ENCODE measurements around the gene KIAA1671.

Gene KIAA1671

DNA sequence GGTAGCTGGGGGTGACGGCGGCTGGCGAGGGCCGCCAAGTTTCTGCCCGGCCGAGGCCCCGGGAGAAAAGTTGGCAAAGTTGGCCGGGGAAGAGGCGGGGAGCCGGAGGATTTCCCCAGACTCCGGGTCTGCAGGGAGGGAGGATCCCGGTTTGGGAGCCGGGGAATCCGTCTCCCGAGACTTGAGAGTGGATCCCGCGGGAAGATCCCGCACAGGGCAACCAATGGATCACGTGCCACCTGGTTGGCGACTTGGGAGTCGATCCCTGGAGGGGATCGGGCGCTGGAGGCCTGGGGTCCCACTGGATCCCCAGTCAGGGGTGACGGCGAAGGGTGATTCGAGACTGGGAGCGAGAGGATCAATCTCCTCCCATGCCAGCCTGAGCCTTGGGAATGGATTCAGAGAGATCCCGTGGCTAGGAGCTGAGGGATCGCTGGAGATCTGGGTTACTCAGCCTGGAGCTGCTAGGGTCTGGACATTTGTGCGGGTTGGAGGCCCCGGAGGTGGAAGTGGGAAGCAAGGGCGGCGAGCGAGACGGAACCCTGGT is 394 bp downstream of the KIAA1671 start:
- peak; percentile 40 for DNase-seq (ENCODE audit: low read depth)

DNA sequence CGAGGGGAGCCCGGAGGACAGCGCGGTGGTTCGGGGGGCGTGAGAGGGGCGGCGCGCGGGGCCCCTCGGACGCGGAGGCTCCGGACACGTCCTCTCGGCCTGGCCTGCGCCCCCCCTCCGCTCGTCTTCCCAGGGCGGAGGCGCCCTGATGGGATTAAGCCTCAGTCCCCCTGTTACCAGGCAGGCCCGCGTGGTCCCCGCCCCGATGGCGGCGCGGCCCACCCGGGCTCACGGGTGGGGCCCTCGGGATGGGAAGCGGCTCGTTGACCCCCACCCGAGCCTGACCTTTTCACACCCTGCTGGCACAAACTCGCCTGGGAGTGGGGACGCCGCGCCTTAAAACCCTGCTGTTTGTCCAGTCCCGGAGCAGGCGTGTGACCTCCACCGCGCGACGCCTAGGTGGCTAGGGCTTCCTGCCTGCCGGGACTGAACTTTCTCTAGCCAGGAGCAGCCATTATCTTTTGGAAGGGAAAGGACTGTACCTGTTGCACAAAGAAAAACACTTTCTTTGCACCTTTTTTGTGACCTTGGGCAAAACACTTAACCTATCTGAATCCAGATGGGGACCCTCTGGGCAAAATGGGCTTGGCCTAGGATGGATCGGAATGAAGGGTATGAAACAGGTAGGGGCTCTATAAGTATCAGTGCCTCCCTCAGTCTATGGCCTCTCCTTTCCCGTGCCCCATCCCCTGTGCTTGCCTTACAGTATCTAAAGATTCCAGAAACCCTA is 1.0 kb downstream of the KIAA1671 start:
- DNase-seq (ENCODE audit: low read depth), result no peak

DNA sequence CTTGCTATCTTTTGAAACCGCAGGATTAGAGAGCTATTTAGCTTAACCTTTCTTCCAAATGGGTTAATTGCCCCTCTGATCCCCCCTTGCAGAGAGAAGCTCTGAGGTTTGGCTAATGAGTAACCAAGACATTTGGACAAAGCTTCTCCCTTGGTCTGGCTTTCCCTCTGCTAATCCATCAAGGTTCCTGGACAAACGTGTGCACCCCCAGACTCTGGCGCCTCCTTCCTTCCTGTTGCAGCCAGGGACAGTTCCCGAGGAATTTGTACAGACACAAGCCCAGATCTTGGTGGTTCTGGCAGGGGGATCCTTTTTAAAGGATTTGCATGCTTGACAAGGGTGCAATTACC is 1.6 kb downstream of the KIAA1671 start:
- peak; percentile 60 for DNase-seq (ENCODE audit: low read depth)

DNA sequence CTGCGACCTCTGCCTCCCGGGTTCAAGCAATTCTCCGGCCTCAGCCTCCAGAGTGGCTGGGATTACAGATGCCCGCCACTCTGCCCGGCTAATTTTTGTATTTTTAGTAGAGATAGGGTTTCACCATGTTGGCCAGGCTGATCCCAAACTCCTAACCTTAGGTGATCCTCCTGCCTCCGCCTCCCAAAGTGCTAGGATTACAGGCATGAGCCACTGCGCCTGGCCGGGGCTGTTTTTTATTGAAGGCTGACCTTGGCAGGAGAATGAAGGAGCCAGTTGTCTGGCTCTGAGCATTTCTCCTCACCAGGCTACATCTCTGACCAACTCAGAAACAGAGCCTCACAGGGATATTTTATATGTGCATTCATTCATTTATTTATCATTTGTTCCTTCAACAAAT is 2.3 kb downstream of the KIAA1671 start:
- DNase-seq (ENCODE audit: low read depth), result no peak

DNA sequence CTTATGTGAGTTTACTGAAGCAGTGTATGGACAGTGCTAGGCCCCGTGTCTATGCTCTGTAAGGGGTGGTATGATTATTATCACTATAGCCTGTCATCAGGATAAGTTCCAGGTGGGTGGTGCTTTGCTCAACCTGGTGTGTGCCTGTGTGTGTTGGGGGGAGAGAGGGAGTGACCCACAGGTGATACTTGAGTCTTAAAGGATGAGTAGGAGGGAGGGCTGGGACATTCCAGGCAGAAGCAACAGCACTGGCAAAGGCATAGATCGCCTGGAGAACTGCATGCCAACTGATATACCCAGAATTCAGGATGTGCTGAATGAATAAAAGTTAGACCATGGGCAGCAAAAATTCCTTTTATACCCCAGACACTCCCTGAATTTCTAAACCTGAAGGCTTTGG is 4.5 kb downstream of the KIAA1671 start:
- DNase-seq (ENCODE audit: low read depth), result no peak

DNA sequence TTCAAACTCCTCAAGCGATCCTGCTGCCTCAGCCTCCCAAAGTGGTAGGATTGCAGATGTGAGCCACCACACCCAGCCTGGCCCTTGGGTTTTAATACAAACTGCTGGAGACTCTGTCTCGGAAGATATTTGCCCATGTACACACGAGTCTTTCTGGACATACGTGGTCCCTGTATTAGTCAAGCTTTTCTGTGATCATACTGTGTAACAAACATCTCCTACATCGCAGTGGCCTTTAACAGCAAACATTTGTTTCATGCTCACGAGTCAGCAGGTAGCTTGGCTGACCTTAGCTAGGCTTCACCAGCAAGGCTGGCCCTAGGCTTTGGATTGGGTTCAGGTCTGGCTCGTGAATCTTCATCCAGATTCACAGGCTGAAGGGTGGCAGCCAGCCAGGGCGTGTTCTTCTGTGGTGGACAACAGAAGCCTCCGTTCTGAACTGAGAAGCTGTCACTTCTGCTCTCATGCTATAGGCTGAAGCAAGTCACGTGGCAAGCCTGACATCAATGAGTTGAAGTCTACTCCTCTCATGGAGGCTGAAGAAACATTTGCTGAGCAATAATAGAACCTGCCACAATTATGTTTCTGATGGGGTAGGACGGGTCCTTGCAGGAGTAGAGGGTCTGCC is 8.8 kb downstream of the KIAA1671 start:
- no peak for DNase-seq (ENCODE audit: low read depth)

DNA sequence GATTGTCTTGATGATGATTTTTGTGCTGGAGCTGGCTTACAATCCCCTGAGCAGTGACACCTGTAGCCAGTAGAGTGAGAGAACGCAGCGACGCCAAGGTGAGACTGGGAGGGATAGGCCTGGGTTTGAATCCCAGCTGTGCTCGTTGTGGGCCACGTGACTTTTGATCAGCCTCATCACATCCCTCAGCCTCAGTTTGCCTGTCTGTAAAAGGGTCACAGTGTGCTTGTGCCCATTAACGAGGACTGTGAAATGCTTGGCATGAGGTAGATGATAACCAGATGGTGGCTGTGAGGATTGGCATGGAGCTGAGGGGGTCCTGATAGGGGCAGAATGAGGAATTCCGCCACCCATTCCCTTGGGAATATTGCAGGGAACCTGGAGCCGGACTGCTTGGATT is 9.6 kb downstream of the KIAA1671 start:
- DNase-seq (ENCODE audit: low read depth), result no peak

DNA sequence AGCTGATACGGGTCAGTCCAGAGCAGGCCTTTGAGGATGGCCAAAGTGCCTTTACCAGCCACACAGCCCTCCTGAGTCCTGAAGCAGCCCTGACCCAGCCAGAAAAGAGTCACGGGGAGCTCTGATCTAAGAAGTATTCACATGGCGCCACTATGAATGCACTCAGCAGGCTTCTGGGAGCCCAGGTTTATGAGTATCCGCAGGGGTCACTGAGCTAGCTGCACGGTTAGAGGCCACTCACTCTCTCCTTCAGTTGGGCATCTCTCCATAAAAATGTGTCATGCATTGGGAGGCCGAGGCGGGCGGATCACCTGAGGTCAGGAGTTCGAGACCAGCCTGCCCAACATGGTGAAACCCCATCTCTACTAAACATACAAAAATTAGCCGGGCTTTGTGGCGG is 10.3 kb downstream of the KIAA1671 start:
- DNase-seq (ENCODE audit: low read depth), result no peak

DNA sequence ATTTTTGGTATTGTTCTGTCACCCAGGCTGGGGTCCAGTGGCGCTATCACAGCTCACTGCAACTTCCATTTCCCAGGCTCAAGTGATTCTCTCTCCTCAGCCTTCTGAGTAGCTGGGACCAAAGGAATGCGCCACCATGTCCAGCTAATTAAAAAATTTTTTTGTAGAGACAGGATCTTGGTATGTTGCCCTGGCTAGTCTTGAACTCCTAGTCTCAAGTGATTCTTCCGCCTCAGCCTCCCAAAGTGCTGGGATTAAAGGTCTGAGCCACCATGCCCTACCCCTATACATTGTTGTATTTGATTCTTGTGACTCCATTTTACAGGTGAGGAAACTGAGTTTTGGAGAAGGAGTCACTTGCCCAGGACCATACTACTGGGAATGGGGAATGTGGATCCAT is 11.9 kb downstream of the KIAA1671 start:
- DNase-seq (ENCODE audit: low read depth), result no peak

DNA sequence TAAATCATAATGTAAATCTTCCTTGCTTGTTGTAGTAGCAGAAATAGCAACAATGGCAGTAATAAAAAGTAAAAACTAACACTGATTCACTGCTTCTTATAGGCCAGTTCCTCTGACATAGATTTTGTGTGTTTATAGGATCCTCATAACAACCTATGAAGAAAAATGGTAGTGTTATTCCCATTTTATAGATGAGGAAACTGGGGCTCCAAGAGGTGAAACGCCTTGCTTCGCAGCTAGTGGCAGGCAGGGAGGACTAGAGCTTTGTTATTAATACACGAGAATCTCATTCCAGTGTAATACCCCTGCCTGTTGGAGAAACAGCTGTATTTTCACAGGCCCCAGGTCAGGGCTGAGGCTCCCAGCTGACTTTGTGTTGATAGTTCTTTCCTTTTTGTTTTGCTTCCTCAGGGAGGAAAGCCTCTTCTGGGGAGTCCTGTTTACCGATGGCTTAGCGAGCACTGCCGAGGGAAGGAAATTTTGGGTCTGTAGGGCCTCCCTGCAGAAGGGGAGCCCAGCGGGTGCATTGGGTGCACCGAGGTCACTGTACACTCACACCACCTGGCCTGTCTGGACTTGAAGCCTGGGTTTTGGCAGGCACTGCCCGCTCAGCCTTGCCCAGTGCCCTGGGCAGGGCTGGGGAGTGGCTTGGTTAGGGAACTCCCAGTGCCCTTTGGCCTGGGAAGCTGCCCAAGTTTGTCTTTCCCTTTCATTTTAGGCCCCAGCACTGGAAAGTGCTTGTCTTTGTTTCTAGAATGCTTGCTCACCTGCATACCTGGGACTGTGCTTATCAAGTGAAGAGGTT is 13.5 kb downstream of the KIAA1671 start:
- DNase-seq (ENCODE audit: low read depth), result no peak

DNA sequence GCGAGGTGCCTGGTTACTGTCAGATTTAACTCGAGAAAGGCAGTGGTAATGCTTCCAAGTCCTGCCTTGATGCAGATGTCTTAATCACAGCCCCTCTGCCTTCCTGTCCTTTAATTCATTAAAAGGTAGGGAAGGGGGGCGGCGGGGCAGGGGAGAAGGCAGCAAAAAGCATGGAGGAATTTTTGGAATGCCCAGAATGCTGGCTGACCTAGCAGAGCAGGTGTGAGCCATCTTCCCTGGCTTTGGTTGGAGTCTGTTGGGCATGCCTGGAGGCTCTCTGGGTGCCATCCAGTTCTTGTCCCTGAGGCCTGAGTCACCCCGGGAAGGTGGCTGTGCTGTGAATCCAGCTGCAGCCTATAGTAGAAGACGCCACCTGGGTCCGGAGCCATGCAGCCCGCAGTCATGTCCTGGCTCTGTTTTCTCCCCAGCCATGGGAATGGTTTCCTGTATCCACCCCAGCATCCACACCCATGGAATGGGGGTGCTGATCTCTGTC is 15.6 kb downstream of the KIAA1671 start:
- no peak for DNase-seq (ENCODE audit: low read depth)

DNA sequence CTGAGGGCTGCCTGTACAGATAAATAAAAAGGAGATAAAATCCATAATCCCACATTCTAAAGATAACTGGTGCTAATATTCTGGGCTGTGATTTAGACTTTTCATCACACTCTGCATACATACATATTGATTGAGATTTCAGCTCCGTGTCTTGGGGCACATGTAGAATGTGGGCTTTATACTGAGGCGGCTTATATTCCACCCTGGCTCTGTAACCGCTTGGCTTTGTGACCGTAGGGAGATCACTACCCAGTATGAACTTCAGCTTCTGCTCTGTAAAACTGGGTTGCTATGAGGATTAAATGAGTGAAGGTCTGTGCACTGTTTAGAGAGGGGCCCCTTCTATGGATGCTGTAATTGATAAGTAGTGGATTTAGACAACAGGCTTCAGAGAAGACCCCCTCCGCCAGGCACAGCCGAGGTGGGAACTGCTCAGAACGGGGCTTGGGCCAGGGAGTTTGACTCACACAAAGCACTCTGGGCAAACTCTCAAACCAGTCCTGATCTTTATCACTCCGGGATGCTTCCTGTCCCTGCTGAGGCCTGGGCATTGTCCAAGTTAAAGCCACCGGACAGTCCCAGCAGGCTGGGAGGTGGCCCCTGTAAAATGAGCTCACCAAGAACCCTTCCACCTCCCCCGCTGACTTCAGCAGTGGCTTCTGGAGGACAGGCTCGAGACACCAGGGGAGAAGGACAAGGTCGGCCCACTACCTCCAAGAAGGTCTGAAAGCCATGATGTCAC is 17.2 kb downstream of the KIAA1671 start:
- peak; percentile 44 for DNase-seq (ENCODE audit: low read depth)

DNA sequence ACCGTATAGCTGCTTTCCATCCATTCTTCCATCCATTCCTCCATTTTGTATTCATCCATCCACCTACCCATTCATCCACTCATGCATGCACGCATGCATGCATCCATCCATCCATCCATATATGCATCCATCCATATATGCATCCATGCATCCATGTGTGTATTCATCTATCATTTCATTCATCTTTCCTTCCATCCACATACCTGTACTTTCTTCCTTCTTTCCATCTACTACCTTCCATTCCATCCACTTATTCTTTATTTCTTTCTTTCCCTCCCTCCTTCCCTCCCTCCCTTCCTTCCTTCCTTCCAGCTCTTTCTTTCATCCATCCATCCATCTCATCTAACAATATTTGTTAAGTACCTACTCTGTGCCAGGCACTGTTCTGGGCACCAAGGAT is 19.9 kb downstream of the KIAA1671 start:
- no peak for DNase-seq (ENCODE audit: low read depth)

DNA sequence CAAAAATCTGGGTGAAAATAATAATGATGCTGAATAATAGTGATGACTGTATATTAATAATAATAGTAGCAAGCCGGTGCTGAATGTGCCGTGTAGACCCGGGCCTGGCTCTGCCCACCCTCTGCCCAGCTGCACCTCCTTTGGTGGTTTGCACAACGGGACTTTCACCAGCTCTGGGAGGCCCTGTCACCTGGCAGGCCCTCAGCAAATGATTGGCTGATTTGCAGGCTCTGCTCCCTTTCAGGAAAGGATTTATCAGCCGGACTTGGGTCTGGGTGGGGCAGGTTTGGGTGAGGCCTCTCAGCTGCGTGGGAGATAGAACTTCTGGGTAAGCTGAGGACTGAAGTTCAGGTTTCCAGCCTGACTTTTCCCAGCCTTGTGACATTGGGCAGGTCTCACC is 21.4 kb downstream of the KIAA1671 start:
- DNase-seq (ENCODE audit: low read depth), result no peak

DNA sequence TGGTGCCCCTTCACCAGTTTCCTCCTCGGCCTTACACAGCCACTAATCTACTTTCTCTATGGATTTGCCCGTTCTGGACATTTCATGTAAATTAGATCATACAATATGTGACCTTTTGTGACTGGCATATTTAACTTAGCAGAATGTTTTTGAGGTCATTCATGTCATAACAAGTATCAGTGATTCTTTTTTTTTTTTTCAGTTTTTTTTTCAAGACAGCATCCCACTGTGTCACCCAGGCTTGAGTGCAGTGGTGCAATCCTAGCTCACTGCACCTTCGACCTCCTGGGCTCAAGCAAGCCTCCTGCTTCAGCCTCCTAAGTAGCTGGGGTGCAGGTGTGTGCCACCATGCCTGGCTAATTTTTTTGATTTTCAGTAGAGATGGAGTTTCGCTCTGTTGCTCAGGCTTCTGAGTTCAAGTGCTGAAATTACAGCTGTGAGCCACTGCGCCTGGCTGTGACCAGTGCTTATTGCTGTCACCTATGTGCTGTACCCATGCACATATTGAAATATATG is 22.7 kb downstream of the KIAA1671 start:
- no peak for DNase-seq (ENCODE audit: low read depth)

DNA sequence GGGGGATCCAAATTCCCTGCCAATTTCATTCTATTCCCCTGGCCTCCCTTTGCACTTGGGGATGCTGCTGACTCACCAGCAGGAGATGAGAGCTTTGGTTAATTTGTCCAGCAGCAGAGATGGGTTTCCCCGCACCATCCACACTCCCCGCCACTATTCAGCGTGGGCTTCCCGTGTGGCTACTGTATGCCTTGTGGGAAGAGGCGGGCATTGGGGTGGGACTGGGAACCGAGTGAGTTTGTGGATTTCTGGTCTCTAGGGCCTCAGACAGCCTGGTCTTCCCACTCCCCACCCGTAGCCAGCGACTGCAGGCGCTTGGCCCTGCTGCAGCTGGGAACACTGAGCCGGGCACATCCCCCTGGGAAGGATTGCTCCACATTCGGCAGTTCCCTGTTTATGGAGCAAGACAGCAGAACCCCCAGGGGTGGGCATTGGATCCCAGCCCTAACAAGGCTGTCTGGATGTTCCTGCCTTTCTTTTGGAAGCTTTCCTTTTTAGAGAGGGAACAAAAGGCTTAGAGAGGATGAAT is 23.4 kb downstream of the KIAA1671 start:
- peak; percentile 10 for DNase-seq (ENCODE audit: low read depth)

DNA sequence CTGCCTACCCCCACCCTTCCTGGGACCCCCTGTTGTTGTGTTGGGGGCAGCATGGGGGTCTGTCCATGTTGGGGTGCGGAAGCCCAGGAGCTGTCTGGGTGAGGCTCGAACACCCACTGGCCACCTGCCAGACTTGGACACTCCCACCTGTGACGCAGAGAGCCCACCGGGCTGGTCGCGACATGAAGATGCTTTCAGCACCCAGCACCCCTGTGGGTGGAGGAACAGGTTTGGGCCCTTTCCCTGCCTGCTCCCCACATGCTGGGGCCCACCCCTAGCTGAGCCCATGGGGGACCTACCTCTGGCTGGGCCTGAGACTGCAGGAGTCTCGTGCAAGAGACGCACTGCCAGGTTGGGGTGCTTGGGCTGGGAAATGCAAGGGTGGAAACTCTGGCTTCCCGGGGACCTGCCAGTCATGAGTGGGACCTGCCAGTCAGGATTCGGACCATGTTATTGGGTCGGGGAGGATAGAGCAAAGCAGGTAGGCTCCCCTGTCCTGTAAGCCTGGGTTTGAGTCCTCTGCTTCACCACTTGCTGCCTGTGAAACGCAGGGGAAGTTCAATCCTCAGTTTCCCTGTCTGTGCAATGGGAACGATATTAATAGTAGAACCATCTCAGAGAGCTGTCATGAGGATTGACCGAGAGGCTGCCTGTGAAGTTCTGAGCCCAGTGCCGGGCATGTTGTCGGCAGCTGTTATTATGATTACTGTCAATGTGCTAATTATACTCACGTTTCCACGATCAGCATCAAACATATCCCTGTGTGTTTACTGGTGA is 24.1 kb downstream of the KIAA1671 start:
- no peak for DNase-seq (ENCODE audit: low read depth)

DNA sequence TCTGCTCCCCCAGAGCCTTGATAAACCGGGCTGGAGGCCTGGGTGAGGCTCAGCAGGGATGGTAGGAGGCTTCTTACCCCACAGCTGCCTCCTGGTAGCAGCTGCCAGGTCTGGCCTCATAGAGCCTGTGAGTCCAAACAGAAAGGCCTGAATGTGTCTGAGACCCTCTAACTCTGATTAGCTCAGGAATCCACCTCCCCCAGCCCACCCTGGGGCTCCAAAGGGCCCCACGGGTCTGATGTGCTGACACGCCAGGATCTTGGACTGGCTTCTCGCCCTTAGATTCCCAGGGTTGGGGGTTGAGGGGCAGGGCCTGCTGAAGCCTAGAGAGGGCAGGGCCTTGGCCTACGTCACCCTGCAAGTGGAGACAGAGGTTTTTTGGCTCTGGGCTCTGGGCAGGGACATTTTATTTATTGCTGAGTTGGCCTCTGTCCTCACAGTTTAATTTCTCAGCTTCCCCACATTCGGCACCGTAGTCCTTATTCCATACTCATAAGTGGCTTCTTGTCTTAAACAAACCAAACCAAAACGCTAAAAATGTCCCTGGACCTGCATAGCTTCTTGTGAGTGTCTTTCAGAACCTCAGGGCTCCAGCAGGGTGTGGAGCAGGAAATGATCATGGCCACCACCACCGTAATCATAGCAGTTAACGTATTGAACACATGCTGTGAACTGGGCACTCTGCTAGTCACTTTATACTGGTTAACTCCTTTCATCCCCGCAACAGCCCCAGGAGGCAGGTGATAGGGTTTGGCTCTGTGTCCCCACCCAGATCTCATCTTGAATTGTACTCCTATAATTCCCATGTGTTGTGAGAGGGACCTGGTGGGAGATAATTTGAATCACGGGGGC is 25.1 kb downstream of the KIAA1671 start:
- DNase-seq (ENCODE audit: low read depth), result no peak

DNA sequence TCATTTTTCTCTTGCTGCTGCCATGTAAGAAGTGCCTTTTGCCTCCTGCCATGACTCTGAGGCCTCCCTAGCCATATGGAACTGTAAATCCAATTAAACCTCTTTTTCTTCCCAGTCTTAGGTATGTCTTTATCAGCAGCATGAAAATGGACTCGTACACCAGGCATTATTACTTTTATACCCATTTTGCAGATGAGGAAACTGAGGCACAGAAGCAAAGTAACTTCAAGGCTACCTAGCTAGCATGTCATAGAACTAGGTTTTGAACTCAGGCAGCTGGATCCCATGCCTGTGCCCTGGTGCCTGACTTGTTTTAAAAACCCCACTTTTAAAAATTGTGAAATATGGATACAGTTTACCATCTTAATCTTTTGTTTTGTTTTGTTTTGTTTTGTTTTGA is 25.8 kb downstream of the KIAA1671 start:
- no peak for DNase-seq (ENCODE audit: low read depth)

DNA sequence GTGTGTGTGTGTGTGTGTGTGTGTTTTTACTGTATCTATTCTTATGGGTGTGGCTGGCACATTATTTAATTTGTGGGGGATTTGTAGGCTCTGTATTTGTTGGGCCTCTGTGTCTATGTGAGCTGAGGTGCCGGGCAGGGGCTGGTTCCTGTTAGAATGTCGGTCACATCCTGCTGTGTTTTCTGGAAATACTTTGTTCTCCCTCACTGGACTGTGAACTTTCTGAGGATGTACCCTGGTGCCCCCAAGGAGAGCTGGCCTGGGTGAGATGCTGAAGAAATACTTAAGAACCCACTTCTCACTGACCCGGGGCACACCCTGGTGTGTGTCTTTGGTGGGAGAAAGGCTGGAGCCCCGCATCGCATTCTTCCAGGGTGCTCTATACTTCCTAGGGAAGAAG is 28.6 kb downstream of the KIAA1671 start:
- DNase-seq (ENCODE audit: low read depth), result no peak

All from amniotic epithelial cell (primary cell).